Smooth muscle cell of the brain vasculature (primary cell): ENCODE data around the gene LRCH1.

Experiments used
- DNase-seq: peaks from one replicate; pipeline ENCODE4 v3.0.0-alpha.2; 2012; ENCODE audit warnings: low read depth, low spot score

The LRCH1 gene

DNA sequence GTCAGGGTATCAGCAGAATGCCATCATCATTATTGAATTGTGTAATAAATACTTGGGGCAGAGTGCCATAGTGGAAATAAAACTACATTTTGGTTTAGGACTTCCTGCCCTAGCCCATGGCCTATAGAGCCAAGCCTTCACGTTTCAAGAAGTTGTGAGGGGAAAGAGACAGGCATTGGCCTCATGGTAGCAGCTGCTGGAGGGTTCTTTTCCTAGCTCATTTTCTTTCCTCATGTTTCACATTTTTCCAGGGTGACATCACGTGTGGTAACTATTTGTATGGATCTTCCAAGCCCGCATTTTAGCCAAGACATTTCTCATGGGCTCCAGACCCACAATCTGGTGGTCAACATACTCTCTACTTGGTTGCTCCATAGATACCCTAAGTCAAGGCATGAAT, 80.4 kb downstream of the LRCH1 start:
- no peak for DNase-seq

- DNase-seq: no peak
Observed at GRCh38 chr13:46636451-46636850, 83.5 kb downstream of the LRCH1 start.

GRCh38 chr13:46637213-46637612, 84.2 kb downstream of the LRCH1 start:
- DNase-seq: no peak

DNA sequence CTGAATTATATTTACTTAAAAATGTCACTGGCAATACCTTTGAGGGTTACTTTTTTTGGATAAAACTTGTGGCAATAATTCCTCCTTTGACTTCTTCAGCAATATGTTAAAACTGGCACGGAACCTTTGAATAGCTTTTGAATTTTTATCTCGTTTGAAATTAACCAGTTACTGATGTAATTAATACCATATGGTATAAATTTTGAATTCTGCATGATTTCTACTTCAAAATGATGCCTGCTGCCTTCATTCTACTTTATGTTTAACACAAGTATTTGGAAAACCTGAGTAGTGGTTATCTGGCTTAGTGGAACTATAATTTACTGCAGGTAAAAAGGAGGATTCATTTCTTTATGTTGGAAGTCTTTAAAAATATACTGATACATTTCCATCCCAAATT, 85.3 kb downstream of the LRCH1 start:
- DNase-seq: no peak

GRCh38 chr13:46639033-46639981, 86.3 kb downstream of the LRCH1 start:
- no peak for DNase-seq

GRCh38 chr13:46640843-46641242, 87.9 kb downstream of the LRCH1 start:
- DNase-seq: no peak

GRCh38 chr13:46641274-46642081, 88.5 kb downstream of the LRCH1 start:
- DNase-seq: no peak

DNA sequence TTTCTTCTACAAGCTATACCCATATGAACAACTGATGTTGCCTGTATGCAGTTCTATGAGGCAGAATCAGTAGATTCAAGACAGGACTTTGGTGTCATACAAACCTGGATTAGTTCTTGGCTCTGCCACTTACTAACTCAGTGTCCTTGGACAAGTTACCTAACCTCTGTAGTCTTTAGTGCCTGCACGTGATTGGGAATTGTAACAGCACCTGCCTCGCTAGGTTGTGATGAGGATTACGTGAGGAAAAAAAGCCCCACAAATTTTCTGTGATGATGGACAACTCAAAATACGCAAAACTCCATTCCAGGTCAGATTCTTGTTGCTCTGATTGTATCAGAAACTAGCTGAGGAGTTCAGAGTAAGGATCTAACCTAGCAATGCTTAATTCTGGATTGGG, 89.3 kb downstream of the LRCH1 start:
- no peak for DNase-seq

DNA sequence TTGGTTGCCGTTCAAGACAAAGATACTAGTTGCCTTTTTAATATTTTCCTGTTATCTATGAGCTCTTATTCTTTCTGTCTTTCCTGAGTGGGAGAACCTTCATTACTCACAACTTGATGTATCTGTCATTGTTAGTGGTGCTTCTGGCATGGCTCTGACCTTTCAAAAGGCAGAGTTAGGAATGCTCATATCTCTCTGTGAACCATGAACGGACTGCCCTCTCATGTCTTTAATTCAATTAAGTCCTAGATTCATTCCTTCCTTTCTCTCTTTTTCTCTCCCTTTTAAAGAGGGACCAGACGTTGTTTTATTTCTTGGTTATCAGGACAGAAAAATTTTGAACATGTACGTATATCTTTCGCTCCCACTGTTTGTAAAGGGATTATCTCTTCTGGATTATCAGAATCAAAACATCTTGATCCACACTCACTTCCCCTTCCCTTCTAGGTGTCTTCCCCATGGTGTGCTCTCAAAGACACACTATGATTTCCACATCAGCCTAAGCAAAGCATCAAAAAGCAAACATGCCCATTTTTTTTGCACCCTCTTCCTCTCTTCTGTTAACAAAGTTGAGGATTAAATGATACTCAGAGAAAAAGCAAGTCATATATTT, 90.3 kb downstream of the LRCH1 start:
- no peak for DNase-seq

- no peak for DNase-seq
Observed at GRCh38 chr13:46644816-46645215, 91.8 kb downstream of the LRCH1 start.

DNA sequence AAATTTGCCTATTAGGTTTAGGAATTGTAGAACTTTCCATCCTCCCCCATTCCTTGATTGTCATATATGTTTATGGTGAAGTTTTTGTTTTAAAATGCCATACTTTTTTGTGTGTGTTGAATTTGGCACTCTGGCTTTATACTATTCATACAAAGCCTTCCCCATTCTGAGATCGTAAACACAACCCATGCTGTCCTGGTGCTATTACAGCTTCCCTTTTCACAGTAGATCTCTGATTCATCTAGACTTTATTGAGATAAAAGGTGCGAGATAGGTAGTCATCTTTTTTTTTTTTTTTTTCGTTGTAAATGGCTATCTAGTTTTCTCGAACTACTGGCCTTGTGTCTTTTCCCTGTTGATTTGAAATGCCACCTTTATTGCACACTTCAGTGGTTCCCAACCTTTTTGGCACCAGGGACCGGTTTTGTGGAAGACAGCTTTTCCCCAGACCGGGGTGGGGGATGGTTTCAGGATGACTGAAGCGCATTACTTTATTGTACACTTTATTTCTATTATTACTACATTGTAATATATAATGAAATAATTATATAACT, 94.6 kb downstream of the LRCH1 start:
- DNase-seq: no peak

DNA sequence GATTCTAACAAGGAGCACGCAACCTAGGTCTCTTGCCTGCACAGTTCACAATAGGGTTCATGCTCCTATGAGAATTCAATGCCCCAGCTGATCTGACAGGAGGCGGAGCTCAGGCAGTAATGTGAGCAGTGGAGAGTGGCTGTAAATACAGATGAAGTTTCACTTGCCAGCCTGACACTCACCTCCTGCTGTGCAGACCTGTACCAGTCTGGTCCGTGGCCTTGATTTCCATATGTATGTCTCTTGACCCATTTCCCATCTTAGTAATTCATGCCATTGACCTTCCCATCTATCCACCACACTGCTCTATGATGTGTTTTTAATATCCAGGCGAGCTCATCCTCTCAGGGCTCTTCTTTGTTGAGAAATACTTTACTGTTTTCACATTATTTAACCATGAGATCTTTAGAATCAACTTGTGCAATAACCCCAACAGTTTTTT, 95.2 kb downstream of the LRCH1 start:
- no peak for DNase-seq

DNA sequence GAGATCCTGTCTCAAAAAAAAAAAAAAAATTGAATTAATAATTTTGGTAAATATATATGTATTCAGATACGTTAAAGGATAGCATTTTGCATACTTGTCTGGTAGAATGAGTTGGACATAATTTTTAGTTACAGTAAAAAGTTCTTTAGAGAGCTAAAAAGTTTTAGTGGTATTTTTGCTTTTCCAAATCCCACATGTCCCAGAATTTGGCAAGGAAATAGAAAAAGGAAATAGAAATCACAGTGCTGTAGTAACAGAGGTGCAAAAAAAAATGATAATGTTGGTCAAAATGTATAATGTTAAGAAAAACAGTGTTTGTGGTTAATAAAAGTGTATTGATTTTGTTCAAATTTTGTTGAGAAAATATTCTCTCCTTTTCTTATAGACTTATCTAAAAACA, 96.8 kb downstream of the LRCH1 start:
- DNase-seq: no peak

DNA sequence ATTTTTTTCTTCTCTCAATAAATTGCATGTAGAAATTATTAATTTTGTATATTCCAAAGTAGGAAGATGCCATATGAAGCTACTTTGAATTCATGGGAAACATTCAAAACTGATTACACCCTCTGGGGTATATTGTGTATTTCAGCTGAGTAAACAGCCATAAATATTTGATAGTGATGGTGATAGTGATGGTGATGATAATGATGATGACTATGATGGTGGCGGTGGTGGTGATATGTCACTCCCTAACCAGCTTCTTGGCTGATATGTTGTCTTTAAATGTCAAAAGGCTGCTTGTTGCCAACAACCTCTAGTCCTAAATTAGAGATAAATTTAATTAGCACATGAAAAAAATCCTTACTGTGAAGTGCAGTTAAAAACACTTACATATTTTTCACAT, 102.0 kb downstream of the LRCH1 start:
- no peak for DNase-seq

DNA sequence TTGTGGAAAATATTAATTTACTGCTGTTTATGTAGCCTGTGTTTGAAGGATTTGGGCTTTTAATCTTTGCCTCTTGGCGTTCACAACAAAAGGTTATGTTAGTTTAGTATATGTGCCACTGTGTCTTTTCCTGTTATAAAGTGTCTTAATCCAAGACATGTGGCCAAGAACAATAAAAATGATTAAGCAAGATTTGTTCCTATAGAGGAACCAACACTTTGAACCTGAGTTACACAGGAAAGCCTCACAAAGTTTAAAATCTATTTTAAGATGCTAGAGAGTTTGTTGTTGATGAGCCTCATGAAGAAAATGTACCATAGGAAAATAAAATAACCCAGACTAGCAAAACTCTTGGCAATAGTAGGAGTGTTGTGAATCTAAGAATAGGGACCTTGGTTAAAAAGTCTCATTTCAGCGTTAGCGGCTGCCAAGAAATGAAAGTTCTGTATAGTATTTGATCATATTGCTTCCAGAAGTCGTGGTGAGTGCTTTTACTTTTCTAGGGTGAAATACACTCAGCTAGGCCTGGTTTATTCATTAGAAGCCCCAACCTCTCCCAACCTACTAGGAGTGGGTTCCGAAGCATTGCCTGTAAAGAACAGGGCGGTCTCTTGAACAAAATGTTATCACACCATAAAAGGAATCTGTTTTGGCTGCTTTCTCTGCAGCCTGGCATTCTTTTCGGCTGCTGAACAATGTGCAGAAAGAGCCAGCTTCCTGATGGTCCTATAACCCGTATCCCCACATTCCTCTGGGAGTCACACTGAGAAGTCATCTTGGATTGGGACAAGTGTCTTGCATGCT, 102.6 kb downstream of the LRCH1 start:
- DNase-seq: no peak

GRCh38 chr13:46656786-46657185, 103.8 kb downstream of the LRCH1 start:
- DNase-seq: no peak

DNA sequence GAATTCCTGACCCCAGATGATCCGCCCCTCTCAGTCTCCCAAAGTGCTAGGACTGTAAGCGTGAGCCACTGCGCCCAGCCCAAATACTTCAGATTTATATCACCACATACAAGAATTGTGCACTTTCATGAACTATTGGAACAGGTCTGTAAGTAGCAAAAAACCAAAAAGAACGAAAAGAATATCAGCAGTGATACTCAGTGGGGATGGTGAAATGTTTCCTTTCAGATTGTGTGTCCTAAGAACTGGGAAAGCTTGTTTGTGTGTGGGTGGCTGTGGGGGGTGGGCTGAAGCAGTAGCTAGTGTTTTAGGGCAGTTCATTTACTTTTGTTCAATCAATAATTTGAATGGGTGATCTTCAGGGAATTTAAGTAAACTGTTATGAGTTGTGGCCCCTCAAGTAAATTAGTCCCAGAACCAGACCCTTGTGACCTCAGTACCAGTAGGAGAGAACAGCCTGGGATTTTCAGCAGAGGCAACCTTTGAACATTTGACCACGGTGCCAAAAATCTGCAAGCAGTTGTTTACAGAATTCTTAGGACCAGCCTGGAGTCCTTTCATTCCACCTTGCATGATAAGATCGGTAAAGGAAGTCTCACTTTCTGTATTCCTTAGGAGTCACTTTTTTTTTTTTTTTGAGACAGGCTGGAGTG, 106.6 kb downstream of the LRCH1 start:
- no peak for DNase-seq

GRCh38 chr13:46660416-46660815, 107.4 kb downstream of the LRCH1 start:
- DNase-seq: no peak

GRCh38 chr13:46660857-46661256, 107.9 kb downstream of the LRCH1 start:
- DNase-seq: no peak

- DNase-seq: no peak
Observed at GRCh38 chr13:46662690-46663089, 109.7 kb downstream of the LRCH1 start.
